ENCODE measurements around the gene SNTG2. TPM values are rescaled to one million over a fixed set of nuclear protein-coding genes. Genes with fewer than 3 reads are reported as not detected.

The SNTG2 gene
- polyA plus RNA-seq, 1 experiment: 0.06 TPM

DNA sequence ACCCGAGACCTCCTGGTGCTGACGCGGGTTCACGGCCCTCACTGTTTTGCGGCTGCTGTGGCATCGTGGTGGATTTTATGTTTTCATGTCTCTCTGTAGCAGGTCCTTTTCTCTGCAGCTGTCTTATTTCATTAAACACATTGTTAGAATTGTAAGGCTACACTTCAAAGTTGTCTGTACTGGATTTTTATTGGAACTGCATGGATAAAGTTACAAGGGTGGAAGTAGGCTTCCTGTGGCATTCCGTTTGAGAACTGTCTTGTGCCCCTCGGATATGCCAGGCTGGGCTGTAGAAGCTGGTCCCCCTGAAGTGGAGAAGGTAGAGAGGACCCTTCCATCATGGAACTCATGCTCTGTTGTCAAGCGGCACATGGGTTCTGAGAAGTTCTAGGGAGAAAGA is 127.3 kb downstream of the SNTG2 start:
- CTCF ChIA-PET: no interaction called here

DNA sequence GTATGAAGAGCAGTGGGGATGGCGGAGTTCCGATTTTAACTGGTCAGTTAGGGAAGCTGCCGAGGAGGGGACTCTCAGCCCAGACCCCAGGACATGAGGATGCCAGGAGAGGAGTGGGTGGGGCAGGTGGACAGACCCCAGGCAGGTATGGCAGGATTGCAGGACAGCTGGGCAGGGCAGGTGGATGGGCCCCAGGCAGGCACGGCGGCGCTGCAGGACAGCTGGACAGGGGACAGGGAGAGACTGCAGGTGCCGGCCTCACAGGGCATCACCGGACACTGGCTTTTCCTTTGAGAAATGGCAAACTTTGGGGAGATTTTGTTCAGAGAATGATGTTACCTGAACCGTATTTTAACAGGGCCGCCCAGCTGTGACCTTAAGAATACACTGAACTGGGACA is 127.7 kb downstream of the SNTG2 start:
- no peak for TF ChIP-seq CTCF (IDR thresholded peaks at IDR 0.05; ENCODE audit: low read depth, low read length)
- H3K27me3 ChIP-seq (ENCODE audit: control insufficient read depth, insufficient read depth, low read length): peaks cover 3% of the 10 kb centered on the region
- H3K4me3 ChIP-seq (ENCODE audit: low read depth, low read length): no peak overlapping the region
- ChIA-PET POLR2A (no interaction called here), CTCF (no interaction called here)
- no peaks in the 10 kb centered on the region; the same call in 1 of the 2 replicates for H3K9me3 ChIP-seq (ENCODE audit: control insufficient read depth, insufficient read depth, low read length)
- DNase-seq (ENCODE audit: low read depth, low spot score): no peak
- no peak overlapping the region for H3K27ac ChIP-seq (ENCODE audit: low read depth, low read length)

More for the DNA sequence above, 127.3 kb downstream of the SNTG2 start:
- POLR2A ChIA-PET: no interaction called here
- DNase-seq (ENCODE audit: low read depth, low spot score): no peak
- no peak for TF ChIP-seq CTCF (IDR thresholded peaks at IDR 0.05; ENCODE audit: low read depth, low read length)
- Histone ChIP-seq H3K9me3 (ENCODE audit: control insufficient read depth, insufficient read depth, low read length) (no peaks in the 10 kb centered on the region; the same call in 1 of the 2 replicates), H3K27me3 (ENCODE audit: control insufficient read depth, insufficient read depth, low read length) (peaks cover 3% of the 10 kb centered on the region), H3K4me3 (ENCODE audit: low read depth, low read length) (no peak overlapping the region), H3K27ac (ENCODE audit: low read depth, low read length) (no peak overlapping the region)

DNA sequence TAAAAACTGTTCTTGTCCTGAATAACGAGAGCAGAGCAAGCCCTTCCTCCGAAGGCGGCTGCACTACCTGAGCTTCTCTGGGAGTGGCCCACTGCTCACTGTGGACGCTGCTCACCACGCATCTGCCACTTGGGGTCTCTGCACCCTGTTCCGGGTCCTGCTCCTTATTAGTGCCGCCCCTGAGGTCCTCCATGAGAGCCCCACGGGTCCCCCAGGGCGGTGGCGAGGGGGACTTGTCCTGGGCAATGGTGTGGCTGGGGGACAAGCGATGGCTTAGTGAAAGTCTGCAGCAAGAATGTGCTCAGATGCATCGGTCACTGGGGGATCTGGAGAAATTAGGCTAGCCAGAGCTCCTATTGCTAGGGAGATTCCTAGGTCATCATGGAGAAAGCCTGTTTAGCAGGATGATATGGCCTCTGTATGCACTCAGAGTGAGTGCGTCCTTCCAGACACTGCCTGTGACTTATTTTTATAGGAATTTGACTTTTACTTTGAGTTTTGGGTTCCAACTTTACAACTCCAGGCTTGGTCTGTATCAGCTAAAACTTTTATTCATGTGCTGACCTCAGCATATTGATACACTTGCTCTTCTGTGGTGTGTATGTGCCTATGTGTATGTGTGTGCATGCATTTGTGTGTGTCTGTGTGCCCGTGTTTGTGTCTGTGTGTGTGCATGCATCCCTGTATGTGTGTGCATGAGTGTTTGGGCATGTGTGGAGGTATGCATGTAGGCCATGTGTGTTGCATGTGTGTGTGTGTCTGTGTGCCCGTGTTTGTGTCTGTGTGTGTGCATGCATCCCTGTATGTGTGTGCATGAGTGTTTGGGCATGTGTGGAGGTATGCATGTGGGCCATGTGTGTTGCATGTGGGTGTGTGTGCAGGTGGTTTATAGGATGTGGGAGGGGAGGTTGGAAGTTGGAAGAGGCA is 129.5 kb downstream of the SNTG2 start:
- no peak overlapping the region for H3K4me3 ChIP-seq (ENCODE audit: low read depth, low read length)
- ChIA-PET POLR2A (no interaction called here), CTCF (no interaction called here)
- TF ChIP-seq CTCF (IDR thresholded peaks at IDR 0.05; ENCODE audit: low read depth, low read length): no peak
- DNase-seq (ENCODE audit: low read depth, low spot score): no peak
- no peaks in the 10 kb centered on the region; the same call in 1 of the 2 replicates for H3K9me3 ChIP-seq (ENCODE audit: control insufficient read depth, insufficient read depth, low read length)
- H3K27ac ChIP-seq (ENCODE audit: low read depth, low read length): no peak overlapping the region
- H3K27me3 ChIP-seq (ENCODE audit: control insufficient read depth, insufficient read depth, low read length): peaks cover 3% of the 10 kb centered on the region

DNA sequence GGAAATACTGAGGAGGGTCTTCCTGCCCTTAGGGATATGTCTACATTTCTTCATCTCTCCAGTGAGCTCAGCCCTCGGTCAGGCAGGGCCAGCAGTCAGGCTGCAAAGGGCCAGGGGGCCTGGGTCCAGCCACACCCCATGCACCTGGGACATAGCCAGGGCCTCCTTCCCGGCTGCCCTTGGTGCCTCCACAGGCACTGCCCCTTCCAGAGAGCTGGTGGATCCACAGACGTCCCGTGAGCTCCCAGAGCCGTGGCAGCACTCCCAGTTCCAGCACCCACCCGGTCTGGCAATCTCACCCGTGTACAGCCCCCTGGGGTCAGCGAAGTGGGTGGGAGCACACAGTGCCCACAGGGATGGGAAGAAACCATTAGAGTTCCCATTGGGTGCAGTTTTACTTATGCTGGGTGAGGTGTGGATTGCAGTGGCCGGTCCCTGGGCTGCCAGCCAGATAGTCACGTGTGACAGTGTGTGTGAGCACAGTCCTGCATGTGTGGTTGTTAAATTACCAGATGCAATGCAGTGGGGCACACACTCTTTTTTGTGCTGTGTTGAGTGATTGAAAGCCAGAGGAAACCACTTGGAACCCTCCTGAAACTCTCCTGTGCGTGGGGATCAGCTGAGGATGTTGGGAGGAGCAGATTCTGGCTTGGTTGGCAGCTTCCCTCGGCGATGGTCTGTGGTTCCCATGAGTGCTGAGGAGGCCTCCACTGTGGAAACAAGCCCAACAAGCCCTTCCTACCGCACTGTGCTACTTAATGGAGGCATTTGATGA is 131.0 kb downstream of the SNTG2 start:
- POLR2A ChIA-PET: interaction anchor here (0.6 kb wide), 1 partner anchor 23 kb away, joined by 4 read pairs; no protein-coding TSS in a partner anchor
- Histone ChIP-seq H3K27me3 (ENCODE audit: control insufficient read depth, insufficient read depth, low read length) (peaks cover 3% of the 10 kb centered on the region), H3K9me3 (ENCODE audit: control insufficient read depth, insufficient read depth, low read length) (no peaks in the 10 kb centered on the region; the same call in 1 of the 2 replicates), H3K27ac (ENCODE audit: low read depth, low read length) (no peak overlapping the region), H3K4me3 (ENCODE audit: low read depth, low read length) (no peak overlapping the region)
- CTCF ChIA-PET: interaction anchor here (0.9 kb wide), 1 partner anchor 465 kb away, joined by 3 read pairs; no protein-coding TSS in a partner anchor
- DNase-seq (ENCODE audit: low read depth, low spot score): no peak
- no peak for TF ChIP-seq CTCF (IDR thresholded peaks at IDR 0.05; ENCODE audit: low read depth, low read length)
